ES-I3 (cell line): ENCODE data around the gene GSTM3.

ENCODE experiments used
- H3K36me3 ChIP-seq: 2 replicates; pipeline ENCODE4 v1.6.1; 2013; ENCODE audit warnings: mild to moderate bottlenecking, low read length, control low read depth, moderate library complexity; ENCODE audit not compliant: insufficient read depth
- H3K4me1 ChIP-seq: 2 replicates; pipeline ENCODE4 v1.6.1; 2013; ENCODE audit warnings: mild to moderate bottlenecking, control low read depth, low read length; ENCODE audit not compliant: insufficient read depth
- H3K9ac ChIP-seq: 2 replicates; pipeline ENCODE4 v1.6.1; 2013; ENCODE audit warnings: low read depth, mild to moderate bottlenecking, low read length, moderate library complexity
- H3K9me3 ChIP-seq: 2 replicates; pipeline ENCODE4 v1.6.1; 2013; ENCODE audit warnings: mild to moderate bottlenecking, low read length, moderate library complexity; ENCODE audit not compliant: control insufficient read depth, insufficient read depth

The GSTM3 gene

GRCh38 chr1:109740615-109741373, at the start of gene GSTM3:
Gene GSTM3, minus strand, starts transcription at chr1:109741038. Its CDS starts 751 bp downstream, at chr1:109740287.
- H3K36me3 ChIP-seq = no peaks in the 10 kb centered on the region
- no peaks in the 10 kb centered on the region for H3K9me3 ChIP-seq
- H3K9ac ChIP-seq = peak within 1 kb of the TSS; percentile 64
- H3K4me1 ChIP-seq = no peaks in the 10 kb centered on the region

GRCh38 chr1:109790329-109790728, 49.5 kb upstream of the GSTM3 start:
- no peaks in the 10 kb centered on the region for H3K36me3 ChIP-seq
- H3K4me1 ChIP-seq = peaks cover 33% of the 10 kb centered on the region
- no peak overlapping the region for H3K9ac ChIP-seq
- H3K9me3 ChIP-seq = no peaks in the 10 kb centered on the region

GRCh38 chr1:109789551-109790180, 48.8 kb upstream of the GSTM3 start:
- no peaks in the 10 kb centered on the region for H3K36me3 ChIP-seq
- no peaks in the 10 kb centered on the region for H3K9me3 ChIP-seq
- no peak overlapping the region for H3K9ac ChIP-seq
- H3K4me1 ChIP-seq = peaks cover 33% of the 10 kb centered on the region

- H3K4me1 ChIP-seq = peaks cover 27% of the 10 kb centered on the region
- no peaks in the 10 kb centered on the region for H3K9me3 ChIP-seq
- no peaks in the 10 kb centered on the region for H3K36me3 ChIP-seq
- no peak overlapping the region for H3K9ac ChIP-seq
Observed at GRCh38 chr1:109788695-109789521, 48.1 kb upstream of the GSTM3 start.

- no peak overlapping the region for H3K9ac ChIP-seq
- H3K36me3 ChIP-seq = no peaks in the 10 kb centered on the region
- peaks cover 20% of the 10 kb centered on the region for H3K4me1 ChIP-seq
- H3K9me3 ChIP-seq = no peaks in the 10 kb centered on the region
Observed at GRCh38 chr1:109787845-109788601, 47.2 kb upstream of the GSTM3 start.

GRCh38 chr1:109787211-109787844, 46.5 kb upstream of the GSTM3 start:
- no peak overlapping the region for H3K9ac ChIP-seq
- H3K4me1 ChIP-seq = peaks cover 19% of the 10 kb centered on the region; the same call in 1 of the 2 replicates
- no peaks in the 10 kb centered on the region for H3K9me3 ChIP-seq
- H3K36me3 ChIP-seq = no peaks in the 10 kb centered on the region

GRCh38 chr1:109786531-109787021, 45.7 kb upstream of the GSTM3 start:
- H3K36me3 ChIP-seq = no peaks in the 10 kb centered on the region
- H3K4me1 ChIP-seq = peaks cover 15% of the 10 kb centered on the region; the same call in 1 of the 2 replicates
- no peaks in the 10 kb centered on the region for H3K9me3 ChIP-seq
- H3K9ac ChIP-seq = no peak overlapping the region

GRCh38 chr1:109786112-109786480, 45.3 kb upstream of the GSTM3 start:
- H3K9me3 ChIP-seq = peaks cover 2% of the 10 kb centered on the region; the same call in 1 of the 2 replicates
- H3K9ac ChIP-seq = no peak overlapping the region
- H3K36me3 ChIP-seq = no peaks in the 10 kb centered on the region
- H3K4me1 ChIP-seq = peaks cover 12% of the 10 kb centered on the region; the same call in 1 of the 2 replicates

- Histone ChIP-seq H3K36me3 (no peaks in the 10 kb centered on the region), H3K4me1 (peaks cover 11% of the 10 kb centered on the region; the same call in 1 of the 2 replicates), H3K9me3 (peaks cover 7% of the 10 kb centered on the region; the same call in 1 of the 2 replicates), H3K9ac (no peak overlapping the region)
Observed at GRCh38 chr1:109785446-109786111, 44.7 kb upstream of the GSTM3 start.

- H3K4me1 ChIP-seq = peaks cover 8% of the 10 kb centered on the region; the same call in 1 of the 2 replicates
- no peak overlapping the region for H3K9ac ChIP-seq
- H3K9me3 ChIP-seq = peaks cover 7% of the 10 kb centered on the region; the same call in 1 of the 2 replicates
- no peaks in the 10 kb centered on the region for H3K36me3 ChIP-seq
Observed at GRCh38 chr1:109784551-109785252, 43.9 kb upstream of the GSTM3 start.

GRCh38 chr1:109783436-109783835, 42.6 kb upstream of the GSTM3 start:
- no peaks in the 10 kb centered on the region for H3K36me3 ChIP-seq
- H3K4me1 ChIP-seq = peaks cover 4% of the 10 kb centered on the region; the same call in 1 of the 2 replicates
- H3K9ac ChIP-seq = no peak overlapping the region
- peaks cover 7% of the 10 kb centered on the region; the same call in 1 of the 2 replicates for H3K9me3 ChIP-seq

- Histone ChIP-seq H3K36me3 (no peaks in the 10 kb centered on the region), H3K9ac (no peak overlapping the region), H3K4me1 (peaks cover 4% of the 10 kb centered on the region; the same call in 1 of the 2 replicates), H3K9me3 (peaks cover 7% of the 10 kb centered on the region; the same call in 1 of the 2 replicates)
Observed at GRCh38 chr1:109782927-109783326, 42.1 kb upstream of the GSTM3 start.
